ENCODE results near the gene CREB3L2. TPM values are rescaled to one million over a fixed set of nuclear protein-coding genes. Genes with fewer than 3 reads are reported as not detected.
"Not testable (repeated sequence)": the region's sequence is repeated elsewhere in the genome, so short reads cannot be mapped to it uniquely, and the experiment has no call there.

CREB3L2 gene
- total RNA-seq (10 to 100 TPM; 22.0 to 25.7 TPM), polyA plus RNA-seq (ENCODE audit: insufficient read length in 2 of 2) (10 to 100 TPM; 13.0 to 17.0 TPM)
- long read RNA-seq, donor 1, full-length matches to known transcripts = 1 of 1 reads
- long read RNA-seq, donor 1, partial matches to known transcripts = 0 of 1 reads
- long read RNA-seq, donor 1, other reads (novel, unspliced or antisense) = 0 of 1 reads
- long read RNA-seq, donor 2, partial matches to known transcripts = 0 of 1 reads
- long read RNA-seq, donor 2, other reads (novel, unspliced or antisense) = 0 of 1 reads
- long read RNA-seq, donor 3, partial matches to known transcripts = 0 of 1 reads
- long read RNA-seq, donor 3, other reads (novel, unspliced or antisense) = 0 of 1 reads
- long read RNA-seq, donor 4, partial matches to known transcripts = 0 of 1 reads
- long read RNA-seq, donor 4, other reads (novel, unspliced or antisense) = 0 of 1 reads

- Histone ChIP-seq H3K4me3 (ENCODE audit: low read depth, low read length) (peak within 1 kb of the TSS; percentile 99), H3K4me1 (ENCODE audit: control insufficient read depth, insufficient read depth, low read length) (peaks cover 6% of the 10 kb centered on the region), H3K9me3 (ENCODE audit: control insufficient read depth, insufficient read depth, low read length) (no peaks in the 10 kb centered on the region), H3K27ac (ENCODE audit: low read depth, low read length) (peak within 1 kb of the TSS; percentile 99), H3K36me3 (ENCODE audit: control insufficient read depth, insufficient read depth, low read length) (no peaks in the 10 kb centered on the region), H3K27me3 (ENCODE audit: control insufficient read depth, insufficient read depth, low read length) (no peaks in the 10 kb centered on the region)
- WGBS (ENCODE audit: insufficient coverage) = 0% methylated on average over 47 of the region's 47 CpGs
- peak in 1 of 6 donors; percentile 51 for DNase-seq (ENCODE audit: low read depth in 4 of 6, low spot score in 6 of 6)
These were observed at the start of gene CREB3L2 for GRCh38 chr7:138001529-138002095. CREB3L2 (minus strand) TSS chr7:138002086; CDS start chr7:138001705, 381 bp downstream.

- DNase-seq (ENCODE audit: low read depth in 4 of 6, low spot score in 6 of 6) = no peak
- Histone ChIP-seq H3K4me3 (ENCODE audit: low read depth, low read length) (no peak overlapping the region), H3K27me3 (ENCODE audit: control insufficient read depth, insufficient read depth, low read length) (no peaks in the 10 kb centered on the region), H3K36me3 (ENCODE audit: control insufficient read depth, insufficient read depth, low read length) (no peaks in the 10 kb centered on the region), H3K4me1 (ENCODE audit: control insufficient read depth, insufficient read depth, low read length) (no peaks in the 10 kb centered on the region), H3K9me3 (ENCODE audit: control insufficient read depth, insufficient read depth, low read length) (no peaks in the 10 kb centered on the region), H3K27ac (ENCODE audit: low read depth, low read length) (no peak overlapping the region)
- WGBS (ENCODE audit: insufficient coverage) = no CpG with 5 or more reads among the region's 1 CpG
These were observed 47.7 kb upstream of the CREB3L2 start for GRCh38 chr7:138049505-138050116.

- no peaks in the 10 kb centered on the region for H3K36me3 ChIP-seq (ENCODE audit: control insufficient read depth, insufficient read depth, low read length)
- no peak overlapping the region for H3K27ac ChIP-seq (ENCODE audit: low read depth, low read length)
- no peaks in the 10 kb centered on the region for H3K27me3 ChIP-seq (ENCODE audit: control insufficient read depth, insufficient read depth, low read length)
- H3K4me3 ChIP-seq (ENCODE audit: low read depth, low read length) = no peak overlapping the region
- no CpG with 5 or more reads among the region's 3 CpGs for WGBS (ENCODE audit: insufficient coverage)
- no peaks in the 10 kb centered on the region for H3K9me3 ChIP-seq (ENCODE audit: control insufficient read depth, insufficient read depth, low read length)
- H3K4me1 ChIP-seq (ENCODE audit: control insufficient read depth, insufficient read depth, low read length) = no peaks in the 10 kb centered on the region
- DNase-seq (ENCODE audit: low read depth in 4 of 6, low spot score in 6 of 6) = peak in 1 of 6 donors; percentile 3
These were observed 46.0 kb upstream of the CREB3L2 start for GRCh38 chr7:138047907-138048306.

- Histone ChIP-seq H3K4me1 (ENCODE audit: control insufficient read depth, insufficient read depth, low read length) (no peaks in the 10 kb centered on the region), H3K9me3 (ENCODE audit: control insufficient read depth, insufficient read depth, low read length) (no peaks in the 10 kb centered on the region), H3K36me3 (ENCODE audit: control insufficient read depth, insufficient read depth, low read length) (no peaks in the 10 kb centered on the region), H3K27me3 (ENCODE audit: control insufficient read depth, insufficient read depth, low read length) (no peaks in the 10 kb centered on the region), H3K27ac (ENCODE audit: low read depth, low read length) (no peak overlapping the region), H3K4me3 (ENCODE audit: low read depth, low read length) (no peak overlapping the region)
- WGBS (ENCODE audit: insufficient coverage) = no CpG with 5 or more reads among the region's 2 CpGs
- DNase-seq (ENCODE audit: low read depth in 4 of 6, low spot score in 6 of 6) = no peak
These were observed 43.0 kb upstream of the CREB3L2 start for GRCh38 chr7:138044897-138045296.

- DNase-seq (ENCODE audit: low read depth in 4 of 6, low spot score in 6 of 6); H3K9me3 ChIP-seq (ENCODE audit: control insufficient read depth, insufficient read depth, low read length); H3K27me3 ChIP-seq (ENCODE audit: control insufficient read depth, insufficient read depth, low read length); H3K4me1 ChIP-seq (ENCODE audit: control insufficient read depth, insufficient read depth, low read length); H3K27ac ChIP-seq (ENCODE audit: low read depth, low read length); H3K36me3 ChIP-seq (ENCODE audit: control insufficient read depth, insufficient read depth, low read length); H3K4me3 ChIP-seq (ENCODE audit: low read depth, low read length): not testable (repeated sequence)
- no CpG with 5 or more reads among the region's 1 CpG for WGBS (ENCODE audit: insufficient coverage)
These were observed 38.2 kb upstream of the CREB3L2 start for GRCh38 chr7:138040063-138040462.

GRCh38 chr7:138036135-138036534 is 34.2 kb upstream of the CREB3L2 start:
- Histone ChIP-seq H3K9me3 (ENCODE audit: control insufficient read depth, insufficient read depth, low read length) (peaks cover 2% of the 10 kb centered on the region), H3K27me3 (ENCODE audit: control insufficient read depth, insufficient read depth, low read length) (no peaks in the 10 kb centered on the region), H3K4me1 (ENCODE audit: control insufficient read depth, insufficient read depth, low read length) (no peaks in the 10 kb centered on the region), H3K36me3 (ENCODE audit: control insufficient read depth, insufficient read depth, low read length) (no peaks in the 10 kb centered on the region), H3K27ac (ENCODE audit: low read depth, low read length) (no peak overlapping the region), H3K4me3 (ENCODE audit: low read depth, low read length) (no peak overlapping the region)
- DNase-seq (ENCODE audit: low read depth in 4 of 6, low spot score in 6 of 6) = no peak
- no CpG with 5 or more reads among the region's 2 CpGs for WGBS (ENCODE audit: insufficient coverage)

GRCh38 chr7:138033241-138033640 is 31.4 kb upstream of the CREB3L2 start:
- 53% methylated on average over 3 of the region's 4 CpGs for WGBS (ENCODE audit: insufficient coverage)
- Histone ChIP-seq H3K4me3 (ENCODE audit: low read depth, low read length) (no peak overlapping the region), H3K27me3 (ENCODE audit: control insufficient read depth, insufficient read depth, low read length) (no peaks in the 10 kb centered on the region), H3K4me1 (ENCODE audit: control insufficient read depth, insufficient read depth, low read length) (no peaks in the 10 kb centered on the region), H3K9me3 (ENCODE audit: control insufficient read depth, insufficient read depth, low read length) (peaks cover 2% of the 10 kb centered on the region), H3K36me3 (ENCODE audit: control insufficient read depth, insufficient read depth, low read length) (no peaks in the 10 kb centered on the region), H3K27ac (ENCODE audit: low read depth, low read length) (no peak overlapping the region)
- DNase-seq (ENCODE audit: low read depth in 4 of 6, low spot score in 6 of 6) = no peak

GRCh38 chr7:138032770-138033169 is 30.9 kb upstream of the CREB3L2 start:
- no peaks in the 10 kb centered on the region for H3K27me3 ChIP-seq (ENCODE audit: control insufficient read depth, insufficient read depth, low read length)
- peak in 1 of 6 donors; percentile 42 for DNase-seq (ENCODE audit: low read depth in 4 of 6, low spot score in 6 of 6)
- H3K27ac ChIP-seq (ENCODE audit: low read depth, low read length) = no peak overlapping the region
- no CpG with 5 or more reads among the region's 3 CpGs for WGBS (ENCODE audit: insufficient coverage)
- peaks cover 2% of the 10 kb centered on the region for H3K9me3 ChIP-seq (ENCODE audit: control insufficient read depth, insufficient read depth, low read length)
- H3K4me1 ChIP-seq (ENCODE audit: control insufficient read depth, insufficient read depth, low read length) = no peaks in the 10 kb centered on the region
- H3K4me3 ChIP-seq (ENCODE audit: low read depth, low read length) = no peak overlapping the region
- H3K36me3 ChIP-seq (ENCODE audit: control insufficient read depth, insufficient read depth, low read length) = no peaks in the 10 kb centered on the region

- Histone ChIP-seq H3K36me3 (ENCODE audit: control insufficient read depth, insufficient read depth, low read length) (no peaks in the 10 kb centered on the region), H3K4me1 (ENCODE audit: control insufficient read depth, insufficient read depth, low read length) (no peaks in the 10 kb centered on the region), H3K27ac (ENCODE audit: low read depth, low read length) (no peak overlapping the region), H3K9me3 (ENCODE audit: control insufficient read depth, insufficient read depth, low read length) (peaks cover 2% of the 10 kb centered on the region), H3K4me3 (ENCODE audit: low read depth, low read length) (no peak overlapping the region), H3K27me3 (ENCODE audit: control insufficient read depth, insufficient read depth, low read length) (no peaks in the 10 kb centered on the region)
- no peak for DNase-seq (ENCODE audit: low read depth in 4 of 6, low spot score in 6 of 6)
These were observed 30.3 kb upstream of the CREB3L2 start for GRCh38 chr7:138032186-138032585.

Measured in spinal cord (tissue), 10 donors.